AG04450 (cell line): ENCODE results near the gene EEF1A2. TPM values are rescaled to one million over a fixed set of nuclear protein-coding genes. Genes with fewer than 3 reads are reported as not detected.

Source experiments
- CTCF ChIA-PET: fragments of 300-600, 350-600 bp; formaldehyde crosslinking; extraction: SDS; loops from one replicate; lab custom pipeline; 2022; ENCODE audit warnings: antibody characterized with exemption, inconsistent platforms; lab: Charles Lee
- POLR2A ChIA-PET: fragments of 350-600 bp; formaldehyde crosslinking; extraction: SDS; loops from one replicate; lab custom pipeline; 2021; ENCODE audit warnings: antibody characterized with exemption, inconsistent platforms; lab: Yijun Ruan, JAX
- DNase-seq: peaks from one replicate; pipeline ENCODE4 v3.0.0-alpha.2; 2011; ENCODE audit warnings: low read depth, low spot score
- H3K27ac ChIP-seq: one replicate; pipeline ENCODE4 v1.5.1; 2012; ENCODE audit warnings: low read depth, low read length, control low read depth
- H3K27me3 ChIP-seq: one replicate; pipeline ENCODE4 v1.6.0; 2012; ENCODE audit warnings: low read length; ENCODE audit not compliant: control insufficient read depth, insufficient read depth
- H3K4me3 ChIP-seq: 2 replicates; pipeline ENCODE4 v1.5.1; 2011; ENCODE audit warnings: mild to moderate bottlenecking, low read depth, low read length, control low read depth
- H3K9me3 ChIP-seq: 2 replicates; pipeline ENCODE4 v1.5.1; 2012; ENCODE audit warnings: low read length; ENCODE audit not compliant: control insufficient read depth, insufficient read depth
- CTCF ChIP-seq: IDR thresholded peaks from 2 replicates; pipeline ENCODE4 v1.5.1; 2011; ENCODE audit warnings: low read depth, low read length, control low read depth, inconsistent platforms
- polyA plus RNA-seq: library from polyadenylated mRNA; depleted of rRNA; stranded (reverse); fragments of >200 nt; gene quantifications from 2 replicates; pipeline ENCODE4 v1.2.3, GENCODE V29; 2011

EEF1A2 gene
- polyA plus RNA-seq, 1 experiment = 0.94 TPM

DNA sequence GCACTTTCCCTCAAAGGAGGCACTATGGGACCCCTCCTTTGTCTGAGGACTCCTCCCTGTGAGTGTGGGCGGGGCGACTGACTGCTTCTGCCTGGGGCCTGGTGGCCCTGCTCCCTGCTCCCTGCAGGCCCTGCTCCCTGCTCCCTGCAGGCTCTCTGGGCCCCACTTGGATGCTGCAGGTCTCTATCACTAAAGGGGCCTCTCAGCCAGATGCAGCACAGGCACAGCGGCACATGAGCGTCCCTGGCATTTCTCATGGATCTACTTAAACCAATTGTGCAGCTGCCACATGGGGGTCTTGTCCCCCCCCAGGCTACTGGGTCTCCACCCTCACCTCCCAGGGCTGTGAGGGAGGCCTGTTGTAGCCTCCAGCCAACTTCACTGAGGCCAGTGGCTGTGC is 7.8 kb downstream of the EEF1A2 start:
- POLR2A ChIA-PET = no interaction called here
- peaks cover 27% of the 10 kb centered on the region for H3K27me3 ChIP-seq

DNA sequence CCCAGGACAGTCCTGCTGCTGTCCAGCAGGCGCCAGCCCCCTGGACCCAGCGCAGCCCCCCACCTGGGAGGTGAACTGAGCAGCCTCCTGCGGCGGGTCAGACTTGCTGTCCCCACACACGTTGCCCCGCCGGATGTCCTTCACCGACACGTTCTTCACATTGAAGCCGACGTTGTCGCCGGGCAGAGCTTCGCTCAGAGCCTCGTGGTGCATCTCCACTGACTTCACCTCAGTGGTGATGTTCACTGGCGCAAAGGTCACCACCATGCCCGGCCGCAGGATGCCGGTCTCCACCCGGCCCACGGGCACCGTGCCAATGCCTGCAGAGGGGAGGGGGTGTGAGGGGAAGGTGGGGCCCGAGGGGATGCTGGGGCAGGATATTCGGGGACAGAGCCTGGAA is 8.5 kb downstream of the EEF1A2 start:
- H3K9me3 ChIP-seq = peaks cover 5% of the 10 kb centered on the region
- CTCF ChIA-PET = no interaction called here
- H3K27ac ChIP-seq = no peak overlapping the region
- peaks cover 27% of the 10 kb centered on the region for H3K27me3 ChIP-seq
- POLR2A ChIA-PET = no interaction called here
- DNase-seq = no peak
- H3K4me3 ChIP-seq = no peak overlapping the region
- no peak for TF ChIP-seq CTCF

More for the DNA sequence above, 7.8 kb downstream of the EEF1A2 start:
- TF ChIP-seq CTCF = no peak
- peaks cover 5% of the 10 kb centered on the region for H3K9me3 ChIP-seq
- H3K27ac ChIP-seq = no peak overlapping the region
- H3K4me3 ChIP-seq = no peak overlapping the region
- CTCF ChIA-PET = no interaction called here
- no peak for DNase-seq

DNA sequence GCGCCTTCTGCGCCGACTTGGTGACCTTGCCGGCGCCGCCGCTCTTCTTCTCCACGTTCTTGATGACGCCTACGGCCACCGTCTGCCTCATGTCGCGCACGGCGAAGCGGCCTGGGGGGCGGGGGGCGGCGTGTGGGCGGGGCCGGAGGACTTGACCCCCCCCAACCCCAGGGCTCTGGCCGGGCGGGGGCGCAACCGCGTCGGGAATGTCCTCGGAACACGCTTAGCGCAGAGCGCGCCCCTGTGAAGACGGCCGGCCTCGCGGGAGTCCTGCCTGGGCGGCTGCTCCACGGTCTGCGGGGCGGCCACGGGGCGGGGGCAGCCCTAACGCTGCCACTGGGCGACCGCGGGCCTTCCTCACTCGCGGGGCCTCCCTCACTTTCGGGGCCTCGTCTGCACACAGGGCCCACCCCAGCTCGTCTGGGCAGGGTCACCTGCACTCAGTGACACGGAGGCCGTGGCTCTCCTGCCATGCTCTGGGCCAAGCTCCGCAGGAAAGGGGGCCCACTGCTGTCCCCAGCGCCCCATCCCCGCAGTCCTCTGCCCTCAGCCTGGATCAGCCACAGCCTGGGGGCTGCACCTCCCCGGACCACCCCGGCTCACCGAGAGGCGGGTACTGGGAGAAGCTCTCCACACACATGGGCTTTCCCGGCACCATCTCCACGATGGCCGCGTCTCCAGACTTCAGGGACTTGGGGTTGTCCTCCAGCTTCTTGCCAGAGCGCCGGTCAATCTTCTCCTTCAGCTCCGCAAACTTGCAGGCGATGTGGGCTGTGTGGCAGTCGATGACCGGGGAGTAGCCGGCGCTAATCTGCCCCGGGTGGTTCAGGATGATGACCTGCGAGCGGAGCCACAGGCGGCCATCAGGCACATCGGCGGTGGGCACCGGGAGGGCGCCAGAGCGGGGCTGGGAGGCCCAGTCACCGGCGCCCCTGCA is 10.3 kb downstream of the EEF1A2 start:
- H3K9me3 ChIP-seq = peaks cover 5% of the 10 kb centered on the region
- H3K4me3 ChIP-seq = no peak overlapping the region
- POLR2A ChIA-PET = no interaction called here
- no peak overlapping the region for H3K27ac ChIP-seq
- TF ChIP-seq CTCF = no peak
- no peak for DNase-seq
- peaks cover 29% of the 10 kb centered on the region for H3K27me3 ChIP-seq
- CTCF ChIA-PET = no interaction called here

GRCh38 chr20:63487781-63488241 is 11.1 kb downstream of the EEF1A2 start:
- ChIA-PET CTCF (no interaction called here), POLR2A (no interaction called here)
- Histone ChIP-seq H3K9me3 (peaks cover 5% of the 10 kb centered on the region), H3K27ac (no peak overlapping the region), H3K27me3 (peaks cover 32% of the 10 kb centered on the region), H3K4me3 (no peak overlapping the region)
- TF ChIP-seq CTCF = no peak
- no peak for DNase-seq

- DNase-seq = no peak
- peaks cover 5% of the 10 kb centered on the region for H3K9me3 ChIP-seq
- H3K27me3 ChIP-seq = peaks cover 35% of the 10 kb centered on the region
- no peak for TF ChIP-seq CTCF
- H3K27ac ChIP-seq = no peak overlapping the region
- no peak overlapping the region for H3K4me3 ChIP-seq
- CTCF ChIA-PET = no interaction called here
- POLR2A ChIA-PET = no interaction called here
Measured at GRCh38 chr20:63487116-63487764, 11.6 kb downstream of the EEF1A2 start.
